Panc1 (cell line): ENCODE data around the gene PABPN1L.

Experiments
- POLR2AphosphoS5 ChIP-seq: IDR thresholded peaks from 2 replicates; pipeline ENCODE4 v1.6.1; 2012; ENCODE audit warnings: mild to moderate bottlenecking, low read depth, low read length, moderate library complexity
- REST ChIP-seq, 2 experiments: IDR thresholded peaks; 2 replicates each; pipeline ENCODE4 v1.6.1; 2011 to 2012; ENCODE audit warnings: low read depth in 2 of 2, control low read depth in 1 of 2, low read length in 1 of 2, mild to moderate bottlenecking in 1 of 2, moderate library complexity in 1 of 2; ENCODE audit not compliant: insufficient read depth in 1 of 2
- SIN3A ChIP-seq: IDR thresholded peaks from 2 replicates; pipeline ENCODE4 v1.6.1; 2012; ENCODE audit warnings: low read depth, mild to moderate bottlenecking, low read length, moderate library complexity, borderline replicate concordance; ENCODE audit not compliant: insufficient read depth
- TCF7L2 ChIP-seq: IDR thresholded peaks from 2 replicates; pipeline ENCODE4 v1.6.1; 2011; ENCODE audit warnings: mild to moderate bottlenecking, low read depth, low read length, inconsistent platforms
- TF ChIP-seq, protein P1 (sequence below): fragments of 450-650 bp; IDR thresholded peaks from 2 replicates; pipeline ENCODE4 v1.5.1; 2017; ENCODE audit warnings: mild to moderate bottlenecking

DNA sequence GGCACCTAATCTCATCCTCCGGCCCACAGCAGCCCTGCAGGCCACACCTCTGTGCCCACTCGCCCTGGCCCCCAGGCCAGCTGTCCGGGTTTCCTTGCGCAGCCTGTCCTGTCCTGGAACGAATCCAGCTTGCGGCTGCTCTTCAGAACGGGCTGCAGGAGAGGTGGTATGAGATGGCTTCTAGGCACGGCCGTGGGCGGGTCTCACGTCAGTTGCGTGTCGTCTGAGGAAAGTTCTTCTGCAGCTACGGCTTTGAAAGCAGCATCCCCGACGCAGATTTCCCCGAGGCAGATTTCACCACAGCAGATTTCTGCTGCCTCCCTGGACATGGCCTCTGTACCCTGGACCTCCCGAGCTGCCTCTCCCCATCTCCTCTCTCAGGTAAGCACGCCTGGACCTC lies 27.9 kb downstream of the PABPN1L start:
- TF ChIP-seq, protein P1, sequence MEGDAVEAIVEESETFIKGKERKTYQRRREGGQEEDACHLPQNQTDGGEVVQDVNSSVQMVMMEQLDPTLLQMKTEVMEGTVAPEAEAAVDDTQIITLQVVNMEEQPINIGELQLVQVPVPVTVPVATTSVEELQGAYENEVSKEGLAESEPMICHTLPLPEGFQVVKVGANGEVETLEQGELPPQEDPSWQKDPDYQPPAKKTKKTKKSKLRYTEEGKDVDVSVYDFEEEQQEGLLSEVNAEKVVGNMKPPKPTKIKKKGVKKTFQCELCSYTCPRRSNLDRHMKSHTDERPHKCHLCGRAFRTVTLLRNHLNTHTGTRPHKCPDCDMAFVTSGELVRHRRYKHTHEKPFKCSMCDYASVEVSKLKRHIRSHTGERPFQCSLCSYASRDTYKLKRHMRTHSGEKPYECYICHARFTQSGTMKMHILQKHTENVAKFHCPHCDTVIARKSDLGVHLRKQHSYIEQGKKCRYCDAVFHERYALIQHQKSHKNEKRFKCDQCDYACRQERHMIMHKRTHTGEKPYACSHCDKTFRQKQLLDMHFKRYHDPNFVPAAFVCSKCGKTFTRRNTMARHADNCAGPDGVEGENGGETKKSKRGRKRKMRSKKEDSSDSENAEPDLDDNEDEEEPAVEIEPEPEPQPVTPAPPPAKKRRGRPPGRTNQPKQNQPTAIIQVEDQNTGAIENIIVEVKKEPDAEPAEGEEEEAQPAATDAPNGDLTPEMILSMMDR = no peak
- TF ChIP-seq POLR2AphosphoS5 (no peak), REST (IDR thresholded peaks at IDR 0.05; ENCODE audit: insufficient read depth in 1 of 2, low read depth in 2 of 2, low read length in 1 of 2) (no peak), SIN3A (no peak), TCF7L2 (no peak)
